GDM1 (cell line): Measurements from ENCODE around the gene RAMACL.

Experiments
- DNase-seq: peaks from one replicate; lab custom pipeline; 2025; lab: John Stamatoyannopoulos, UW

The RAMACL gene

GRCh38 chr6:166573511-166574216, 12.8 kb downstream of the RAMACL start:
- no peak for DNase-seq

GRCh38 chr6:166572370-166573261, 13.9 kb downstream of the RAMACL start:
- no peak for DNase-seq

- DNase-seq, result no peak
These were observed 15.4 kb downstream of the RAMACL start for GRCh38 chr6:166570929-166571713.

GRCh38 chr6:166569206-166569605, 17.3 kb downstream of the RAMACL start:
- DNase-seq, result no peak

GRCh38 chr6:166567813-166568212, 18.7 kb downstream of the RAMACL start:
- no peak for DNase-seq

GRCh38 chr6:166567107-166567506, 19.4 kb downstream of the RAMACL start:
- no peak for DNase-seq

- no peak for DNase-seq
These were observed 20.2 kb downstream of the RAMACL start for GRCh38 chr6:166566026-166567011.

- DNase-seq, result no peak
These were observed 21.2 kb downstream of the RAMACL start for GRCh38 chr6:166565084-166565967.

- no peak for DNase-seq
These were observed 22.7 kb downstream of the RAMACL start for GRCh38 chr6:166563805-166564204.

- DNase-seq, result no peak
These were observed 23.3 kb downstream of the RAMACL start for GRCh38 chr6:166563200-166563599.

GRCh38 chr6:166562726-166563125, 23.8 kb downstream of the RAMACL start:
- no peak for DNase-seq

GRCh38 chr6:166561771-166562359, 24.6 kb downstream of the RAMACL start:
- DNase-seq, result no peak

GRCh38 chr6:166560222-166560621, 26.3 kb downstream of the RAMACL start:
- DNase-seq, result no peak

- no peak for DNase-seq
These were observed 26.8 kb downstream of the RAMACL start for GRCh38 chr6:166559662-166560061.

GRCh38 chr6:166559211-166559610, 27.3 kb downstream of the RAMACL start:
- DNase-seq, result no peak

- no peak for DNase-seq
These were observed 28.1 kb downstream of the RAMACL start for GRCh38 chr6:166558156-166559005.

GRCh38 chr6:166556863-166557322, 29.6 kb downstream of the RAMACL start:
- peak; percentile 45 for DNase-seq

- no peak for DNase-seq
These were observed 30.1 kb downstream of the RAMACL start for GRCh38 chr6:166556336-166556735.

- DNase-seq, result no peak
These were observed 31.4 kb downstream of the RAMACL start for GRCh38 chr6:166555086-166555485.
